Activated T-helper 1 cell treated with anti-CD3 and anti-CD28 coated beads, Interleukin-12 subunit alpha, Interleukin-12 subunit beta, Interleukin-2, Interleukin-4 antibody, amounts not matched to agents 30 ng/mL and 10 ng/mL and 1 ng/mL, durations not matched to agents 14 hours and 24 hours and 36 hours (primary cell): ENCODE data around the gene PDE6B. TPM values are rescaled to one million over a fixed set of nuclear protein-coding genes. Genes with fewer than 3 reads are reported as not detected.

Experiments used
- DNase-seq: peaks from one replicate; pipeline ENCODE4 v3.0.0; 2021; ENCODE audit warnings: low spot score
- H3K27ac Mint-ChIP-seq: one replicate; pipeline ENCODE4 v1.8.0; 2021; ENCODE audit warnings: mild to moderate bottlenecking, mixed read lengths
- H3K27me3 Mint-ChIP-seq: one replicate; pipeline ENCODE4 v1.8.0; 2022; ENCODE audit warnings: mild to moderate bottlenecking, moderate library complexity, mixed read lengths; ENCODE audit not compliant: insufficient read depth
- H3K36me3 Mint-ChIP-seq: one replicate; pipeline ENCODE4 v1.8.0; 2021; ENCODE audit warnings: low read depth, mixed read lengths
- H3K4me1 Mint-ChIP-seq: one replicate; pipeline ENCODE4 v1.8.0; 2021; ENCODE audit warnings: low read depth, mixed read lengths
- H3K4me3 Mint-ChIP-seq: one replicate; pipeline ENCODE4 v1.8.0; 2021; ENCODE audit warnings: mild to moderate bottlenecking, moderate library complexity, mixed read lengths
- H3K9me3 Mint-ChIP-seq: one replicate; pipeline ENCODE4 v1.8.0; 2021; ENCODE audit warnings: mixed read lengths
- intact Hi-C: fragments of 100-400 bp; cut with micrococcal nuclease; formaldehyde crosslinking; loops from one replicate; pipeline ENCODE4 v1.15.1; 2024
- total RNA-seq: library from RNA; stranded (reverse); gene quantifications from 2 replicates; pipeline ENCODE4 v1.2.3, GENCODE V29; 2022

PDE6B gene
- total RNA-seq, 1 donor from 2014 or later = 10.1 TPM

- no peak for DNase-seq
- Mint-ChIP-seq H3K36me3 (no peaks in the 10 kb centered on the region), H3K4me3 (no peak overlapping the region), H3K27me3 (no peaks in the 10 kb centered on the region), H3K27ac (no peak overlapping the region), H3K4me1 (no peaks in the 10 kb centered on the region), H3K9me3 (no peaks in the 10 kb centered on the region)
- intact Hi-C loops = no loop called here
Observed at GRCh38 chr4:620851-621261, 4.5 kb upstream of the PDE6B start.

GRCh38 chr4:621296-622070 is 3.9 kb upstream of the PDE6B start:
- intact Hi-C loops = no loop called here
- no peaks in the 10 kb centered on the region for H3K9me3 Mint-ChIP-seq
- DNase-seq = no peak

GRCh38 chr4:622071-622995 is 3.0 kb upstream of the PDE6B start:
- H3K9me3 Mint-ChIP-seq = no peaks in the 10 kb centered on the region
- H3K4me1 Mint-ChIP-seq = no peaks in the 10 kb centered on the region
- no peak overlapping the region for H3K27ac Mint-ChIP-seq
- intact Hi-C loops = no loop called here
- no peak overlapping the region for H3K4me3 Mint-ChIP-seq
- no peaks in the 10 kb centered on the region for H3K27me3 Mint-ChIP-seq
- no peak for DNase-seq
- H3K36me3 Mint-ChIP-seq = no peaks in the 10 kb centered on the region

More at GRCh38 chr4:621296-622070, 3.9 kb upstream of the PDE6B start:
- H3K36me3 Mint-ChIP-seq = no peaks in the 10 kb centered on the region
- H3K27ac Mint-ChIP-seq = no peak overlapping the region
- H3K4me3 Mint-ChIP-seq = no peak overlapping the region
- H3K27me3 Mint-ChIP-seq = no peaks in the 10 kb centered on the region
- no peaks in the 10 kb centered on the region for H3K4me1 Mint-ChIP-seq

GRCh38 chr4:622996-623913 is 2.1 kb upstream of the PDE6B start:
- Mint-ChIP-seq H3K36me3 (no peaks in the 10 kb centered on the region), H3K27ac (no peak overlapping the region), H3K4me3 (no peak overlapping the region), H3K27me3 (no peaks in the 10 kb centered on the region), H3K9me3 (no peaks in the 10 kb centered on the region), H3K4me1 (no peaks in the 10 kb centered on the region)
- intact Hi-C loops = no loop called here
- no peak for DNase-seq

- no peaks in the 10 kb centered on the region for H3K4me1 Mint-ChIP-seq
- no peak for DNase-seq
- H3K9me3 Mint-ChIP-seq = no peaks in the 10 kb centered on the region
- H3K27me3 Mint-ChIP-seq = no peaks in the 10 kb centered on the region
- H3K27ac Mint-ChIP-seq = no peak overlapping the region
- intact Hi-C loops = no loop called here
- no peaks in the 10 kb centered on the region for H3K36me3 Mint-ChIP-seq
- H3K4me3 Mint-ChIP-seq = no peak overlapping the region
Observed at GRCh38 chr4:623914-624566, 1.3 kb upstream of the PDE6B start.

- H3K27ac Mint-ChIP-seq = no peak overlapping the region
- H3K4me1 Mint-ChIP-seq = no peaks in the 10 kb centered on the region
- H3K9me3 Mint-ChIP-seq = no peaks in the 10 kb centered on the region
- H3K4me3 Mint-ChIP-seq = no peak overlapping the region
- no peaks in the 10 kb centered on the region for H3K36me3 Mint-ChIP-seq
- intact Hi-C loops = no loop called here
- no peaks in the 10 kb centered on the region for H3K27me3 Mint-ChIP-seq
- DNase-seq = no peak
Observed at GRCh38 chr4:625631-626161, 323 bp downstream of the PDE6B start.

GRCh38 chr4:626201-627091 is 1.1 kb downstream of the PDE6B start:
- H3K4me3 Mint-ChIP-seq = no peak overlapping the region
- intact Hi-C loops = no loop called here
- DNase-seq = no peak
- H3K36me3 Mint-ChIP-seq = no peaks in the 10 kb centered on the region
- H3K27me3 Mint-ChIP-seq = no peaks in the 10 kb centered on the region
- no peak overlapping the region for H3K27ac Mint-ChIP-seq
- H3K4me1 Mint-ChIP-seq = no peaks in the 10 kb centered on the region
- peaks cover 6% of the 10 kb centered on the region for H3K9me3 Mint-ChIP-seq

- H3K4me3 Mint-ChIP-seq = no peak overlapping the region
- H3K9me3 Mint-ChIP-seq = peaks cover 14% of the 10 kb centered on the region
- no peaks in the 10 kb centered on the region for H3K36me3 Mint-ChIP-seq
- H3K27me3 Mint-ChIP-seq = no peaks in the 10 kb centered on the region
- intact Hi-C loops = no loop called here
- no peak overlapping the region for H3K27ac Mint-ChIP-seq
- no peaks in the 10 kb centered on the region for H3K4me1 Mint-ChIP-seq
- DNase-seq = no peak
Observed at GRCh38 chr4:627347-628125, 2.2 kb downstream of the PDE6B start.

- Mint-ChIP-seq H3K9me3 (peaks cover 19% of the 10 kb centered on the region), H3K4me1 (no peaks in the 10 kb centered on the region), H3K27ac (no peak overlapping the region), H3K27me3 (no peaks in the 10 kb centered on the region), H3K36me3 (no peaks in the 10 kb centered on the region), H3K4me3 (no peak overlapping the region)
- DNase-seq = no peak
- intact Hi-C loops = no loop called here
Observed at GRCh38 chr4:628311-628741, 3.0 kb downstream of the PDE6B start.

- Mint-ChIP-seq H3K9me3 (peaks cover 19% of the 10 kb centered on the region), H3K27ac (no peak overlapping the region), H3K4me3 (no peak overlapping the region), H3K4me1 (no peaks in the 10 kb centered on the region), H3K27me3 (no peaks in the 10 kb centered on the region), H3K36me3 (no peaks in the 10 kb centered on the region)
- intact Hi-C loops = no loop called here
- no peak for DNase-seq
Observed at GRCh38 chr4:628821-629635, 3.7 kb downstream of the PDE6B start.
